OCI-LY7 (cell line): ENCODE results near the gene BEST2.

ENCODE experiments used
- EZH2phosphoT487 ChIP-seq: fragments of 200-600 bp; sonication (generic); IDR thresholded peaks from 2 replicates; pipeline ENCODE4 v1.6.1; 2018; ENCODE audit warnings: low read depth, borderline replicate concordance, mild to moderate bottlenecking, mixed run types, antibody characterized with exemption, low read length, moderate library complexity, mixed read lengths
- TF ChIP-seq, protein P1 (sequence below): fragments of 200-600 bp; sonication (generic); conservative IDR thresholded peaks from 2 replicates; pipeline ENCODE4 v1.5.1; 2014; ENCODE audit warnings: mild to moderate bottlenecking, antibody characterized with exemption, low read length, moderate library complexity, mixed read lengths

- TF ChIP-seq, protein P1, sequence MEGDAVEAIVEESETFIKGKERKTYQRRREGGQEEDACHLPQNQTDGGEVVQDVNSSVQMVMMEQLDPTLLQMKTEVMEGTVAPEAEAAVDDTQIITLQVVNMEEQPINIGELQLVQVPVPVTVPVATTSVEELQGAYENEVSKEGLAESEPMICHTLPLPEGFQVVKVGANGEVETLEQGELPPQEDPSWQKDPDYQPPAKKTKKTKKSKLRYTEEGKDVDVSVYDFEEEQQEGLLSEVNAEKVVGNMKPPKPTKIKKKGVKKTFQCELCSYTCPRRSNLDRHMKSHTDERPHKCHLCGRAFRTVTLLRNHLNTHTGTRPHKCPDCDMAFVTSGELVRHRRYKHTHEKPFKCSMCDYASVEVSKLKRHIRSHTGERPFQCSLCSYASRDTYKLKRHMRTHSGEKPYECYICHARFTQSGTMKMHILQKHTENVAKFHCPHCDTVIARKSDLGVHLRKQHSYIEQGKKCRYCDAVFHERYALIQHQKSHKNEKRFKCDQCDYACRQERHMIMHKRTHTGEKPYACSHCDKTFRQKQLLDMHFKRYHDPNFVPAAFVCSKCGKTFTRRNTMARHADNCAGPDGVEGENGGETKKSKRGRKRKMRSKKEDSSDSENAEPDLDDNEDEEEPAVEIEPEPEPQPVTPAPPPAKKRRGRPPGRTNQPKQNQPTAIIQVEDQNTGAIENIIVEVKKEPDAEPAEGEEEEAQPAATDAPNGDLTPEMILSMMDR, result peak; percentile 57
- no peak for TF ChIP-seq EZH2phosphoT487
These were observed 22.0 kb downstream of the BEST2 start for GRCh38 chr19:12773571-12773970.
